ENCODE results near the gene RNF113B.

Gene RNF113B

DNA sequence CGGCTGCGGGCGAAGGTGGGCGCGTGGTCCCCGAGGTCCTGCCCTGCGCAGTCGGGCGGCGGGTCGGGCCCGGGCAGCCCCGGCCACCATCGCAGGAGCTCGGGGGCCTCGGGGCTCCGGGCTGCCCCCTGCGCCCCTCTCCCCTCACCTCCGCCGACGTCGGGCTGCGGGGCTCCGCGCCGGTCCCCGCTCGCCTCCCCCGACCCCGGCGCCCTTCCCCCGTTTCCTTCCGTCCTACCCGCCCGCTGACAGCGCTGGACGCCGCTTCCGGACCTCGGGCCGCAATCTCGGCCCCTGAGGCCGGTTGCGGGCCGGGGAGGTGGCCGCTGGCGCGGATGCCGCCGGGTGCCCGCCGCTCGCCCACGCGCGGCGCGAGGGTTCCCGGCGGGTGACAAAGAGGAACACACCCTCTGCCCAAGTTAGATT, 33.5 kb downstream of the RNF113B start:
- DNase-seq (ENCODE audit: low read depth), result no peak
- peak overlapping the region; percentile 68 for H3K4me3 ChIP-seq (replicated peaks; ENCODE audit: low read depth, low read length)
- no peak for TF ChIP-seq CTCF (IDR thresholded peaks at IDR 0.05; ENCODE audit: low read length, missing control alignments)

- peak overlapping the region; percentile 68 for H3K4me3 ChIP-seq (replicated peaks; ENCODE audit: low read depth, low read length)
- TF ChIP-seq CTCF (IDR thresholded peaks at IDR 0.05; ENCODE audit: low read length, missing control alignments), result no peak
- DNase-seq (ENCODE audit: low read depth), result no peak
These were observed 33.9 kb downstream of the RNF113B start for GRCh38 chr13:98143157-98143553.

DNA sequence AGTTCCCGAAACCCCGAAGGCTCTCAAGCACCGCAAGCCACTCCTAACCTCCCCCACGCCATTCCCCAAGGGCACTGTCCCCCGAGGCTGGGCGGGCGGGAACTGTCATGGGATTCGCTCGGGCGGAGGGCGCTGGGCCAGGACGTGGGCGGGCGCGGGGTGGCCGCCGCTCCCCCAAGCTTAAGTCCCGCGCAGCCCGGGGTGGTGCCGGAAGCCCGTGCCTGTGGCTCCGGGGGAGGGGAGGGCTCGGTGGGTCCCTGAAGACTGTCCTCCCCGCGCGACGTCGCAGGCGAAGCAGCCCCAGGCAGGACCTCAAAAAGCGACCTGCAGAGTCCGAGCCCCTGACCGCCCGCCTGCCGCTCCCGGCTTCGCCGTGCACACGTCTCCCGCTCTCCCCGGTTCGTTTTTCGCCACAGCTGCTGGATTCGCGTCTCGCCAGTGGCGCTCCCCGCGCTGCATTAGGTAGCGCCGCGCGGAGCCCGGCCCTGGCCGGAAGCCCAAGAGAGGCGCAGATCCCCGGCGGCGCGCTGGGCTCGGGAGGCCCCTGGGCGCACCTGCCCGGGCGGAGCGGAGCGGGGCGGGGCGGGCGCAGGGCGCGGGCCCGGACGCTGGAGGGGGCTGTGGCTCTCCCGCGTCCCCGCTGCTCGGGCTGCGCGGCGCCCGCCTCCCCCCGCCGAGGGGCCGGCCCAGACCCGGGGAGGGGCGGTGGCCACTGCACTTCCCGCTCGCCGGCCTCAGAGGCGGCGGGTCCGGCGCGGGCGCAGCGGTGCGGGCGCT, 34.5 kb downstream of the RNF113B start, which contains the start of gene FARP1:
TSS of gene FARP1 (plus strand) at position 715 of the 777 bp plus-strand sequence. CDS start 70,149 bp downstream, outside the sequence.
- peak within 1 kb of the TSS; percentile 68 for H3K4me3 ChIP-seq (replicated peaks; ENCODE audit: low read depth, low read length)
- DNase-seq (ENCODE audit: low read depth), result peak; percentile 56
- TF ChIP-seq CTCF (IDR thresholded peaks at IDR 0.05; ENCODE audit: low read length, missing control alignments), result no peak

DNA sequence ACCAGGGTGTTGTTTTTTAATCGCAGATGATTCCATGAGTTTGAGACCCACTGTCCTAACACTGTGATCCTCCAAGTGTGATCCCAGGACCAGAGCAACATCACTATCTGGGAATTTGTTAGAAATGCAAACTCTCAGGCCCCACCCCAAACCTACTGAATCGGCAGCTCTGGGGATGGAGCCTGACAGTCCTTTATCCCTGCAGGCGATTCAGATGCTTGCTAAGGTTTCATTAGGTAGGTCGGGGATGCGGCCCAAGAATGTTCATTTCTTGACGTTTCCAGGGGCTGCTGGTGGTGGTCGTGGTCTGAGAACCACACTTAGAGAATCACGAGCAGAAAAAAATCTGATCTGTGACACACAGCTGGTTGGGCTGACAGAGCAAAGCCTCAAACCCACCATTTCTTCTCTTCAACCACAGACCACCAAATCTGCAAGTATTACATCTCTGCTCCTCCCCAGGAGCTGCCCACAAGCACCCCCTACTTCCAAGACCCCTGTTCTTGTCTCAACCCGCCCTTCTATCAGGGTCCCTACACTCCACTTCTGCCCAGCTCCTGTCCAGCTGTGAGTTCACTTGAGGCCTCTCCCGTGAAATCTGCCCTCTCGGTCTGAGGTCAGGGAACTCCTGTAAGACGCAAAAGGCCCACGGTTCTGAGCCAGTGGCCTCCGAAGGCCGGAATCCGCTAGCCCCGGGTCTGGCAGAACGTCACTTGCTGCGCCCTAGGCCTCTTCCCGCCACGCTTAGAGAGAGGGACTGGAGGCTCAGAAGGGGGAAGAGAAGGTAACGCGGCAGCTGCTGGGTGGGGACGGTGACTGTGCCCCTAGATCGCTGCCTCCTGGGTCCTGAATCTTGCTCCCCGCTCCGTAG, 35.3 kb downstream of the RNF113B start:
- peak overlapping the region; percentile 68 for H3K4me3 ChIP-seq (replicated peaks; ENCODE audit: low read depth, low read length)
- no peak for DNase-seq (ENCODE audit: low read depth)
- no peak for TF ChIP-seq CTCF (IDR thresholded peaks at IDR 0.05; ENCODE audit: low read length, missing control alignments)

GRCh38 chr13:98141091-98141490, 36.0 kb downstream of the RNF113B start:
- no peak for DNase-seq (ENCODE audit: low read depth)
- TF ChIP-seq CTCF (IDR thresholded peaks at IDR 0.05; ENCODE audit: low read length, missing control alignments), result no peak
- no peak overlapping the region for H3K4me3 ChIP-seq (replicated peaks; ENCODE audit: low read depth, low read length)

- no peak for TF ChIP-seq CTCF (IDR thresholded peaks at IDR 0.05; ENCODE audit: low read length, missing control alignments)
These were observed 42.2 kb downstream of the RNF113B start for GRCh38 chr13:98134901-98135300.

More at GRCh38 chr13:98134901-98135300, 42.2 kb downstream of the RNF113B start:
- H3K4me3 ChIP-seq (replicated peaks; ENCODE audit: low read depth, low read length), result no peak overlapping the region
- DNase-seq (ENCODE audit: low read depth), result no peak
